SK-N-SH (cell line): ENCODE results near the gene MAGI3. TPM values are rescaled to one million over a fixed set of nuclear protein-coding genes. Genes with fewer than 3 reads are reported as not detected.

Experiments used
- CTCF ChIA-PET: fragments of 300-600, 350-600 bp; formaldehyde crosslinking; extraction: SDS; loops from one replicate; lab custom pipeline; 2021; lab: Yijun Ruan, JAX
- POLR2A ChIA-PET: fragments of 350-600 bp; sonication (Branson Sonifier 250); formaldehyde crosslinking; extraction: SDS; loops from one replicate; lab custom pipeline; 2020; ENCODE audit warnings: antibody characterized with exemption, inconsistent platforms; lab: Yijun Ruan, JAX
- DNase-seq: peaks from one replicate; pipeline ENCODE4 v3.0.0; 2012
- H2AFZ ChIP-seq: fragments of 200-600 bp; sonication (generic); 2 replicates; pipeline ENCODE4 v1.8.1; 2016; ENCODE audit warnings: antibody characterized with exemption, mild to moderate bottlenecking, low read depth
- H3F3A ChIP-seq: fragments of 200-600 bp; sonication (generic); replicated peaks from 2 replicates; pipeline ENCODE3; 2016; ENCODE audit warnings: antibody characterized with exemption, mild to moderate bottlenecking; ENCODE audit not compliant: insufficient read depth
- H3K27ac ChIP-seq, 2 experiments: fragments of 200-500 bp in 1 of 2; fragments of 200-600 bp in 1 of 2; sonication (Bioruptor generic) in 1 of 2; sonication (generic), shearing (Covaris generic) in 1 of 2; 2 replicates each; pipeline versions ENCODE4 v1.5.1 to v1.6.1; 2014 to 2016; ENCODE audit warnings: low read depth in 2 of 2, inconsistent platforms in 1 of 2, low read length in 1 of 2, mild to moderate bottlenecking in 1 of 2, mixed read lengths in 1 of 2
- H3K27me3 ChIP-seq: fragments of 200-600 bp; sonication (generic), shearing (Covaris generic); 2 replicates; pipeline ENCODE4 v1.6.1; 2016; ENCODE audit warnings: mixed run types; ENCODE audit not compliant: insufficient read depth
- H3K36me3 ChIP-seq, 2 experiments: fragments of 200-500 bp in 1 of 2; fragments of 200-600 bp in 1 of 2; sonication (Bioruptor generic) in 1 of 2; sonication (generic) in 1 of 2; replicated peaks in 1 of 2; 2 replicates each; pipeline versions ENCODE3 to v1.5.1; 2014 to 2016; ENCODE audit warnings: low read length in 1 of 2, mild to moderate bottlenecking in 1 of 2; ENCODE audit not compliant: insufficient read depth in 2 of 2, control insufficient read depth in 1 of 2
- H3K4me1 ChIP-seq, 2 experiments: fragments of 200-500 bp in 1 of 2; fragments of 200-600 bp in 1 of 2; sonication (Bioruptor generic) in 1 of 2; sonication (generic), shearing (Covaris generic) in 1 of 2; 2 replicates each; pipeline versions ENCODE4 v1.5.1 to v1.6.1; 2014 to 2016; ENCODE audit warnings: low read depth in 1 of 2, low read length in 1 of 2, mixed run types in 1 of 2; ENCODE audit not compliant: insufficient read depth in 2 of 2, control insufficient read depth in 1 of 2
- H3K4me2 ChIP-seq: fragments of 200-600 bp; sonication (generic), shearing (Covaris generic); 2 replicates; pipeline ENCODE4 v1.6.1; 2017; ENCODE audit warnings: mixed run types
- H3K4me3 ChIP-seq, 2 experiments: fragments of 200-500 bp in 1 of 2; fragments of 200-600 bp in 1 of 2; sonication (Bioruptor generic) in 1 of 2; sonication (generic), shearing (Covaris generic) in 1 of 2; 2 replicates each; pipeline versions ENCODE4 v1.5.1 to v1.8.1; 2014 to 2016; ENCODE audit warnings: low read depth in 2 of 2, inconsistent platforms in 1 of 2, low read length in 1 of 2, mild to moderate bottlenecking in 1 of 2, mixed read lengths in 1 of 2, moderate library complexity in 1 of 2
- H3K79me2 ChIP-seq: fragments of 200-600 bp; sonication (generic); 2 replicates; pipeline ENCODE4 v1.8.1; 2017; ENCODE audit warnings: mild to moderate bottlenecking; ENCODE audit not compliant: insufficient read depth
- H3K9ac ChIP-seq: fragments of 200-600 bp; sonication (generic); 2 replicates; pipeline ENCODE4 v1.6.1; 2017; ENCODE audit warnings: mixed run types
- H3K9me2 ChIP-seq: fragments of 200-600 bp; sonication (generic); 2 replicates; pipeline ENCODE4 v1.6.1; 2017; ENCODE audit warnings: mixed run types
- H3K9me3 ChIP-seq: fragments of 200-600 bp; sonication (generic); 2 replicates; pipeline ENCODE4 v1.6.1; 2017; ENCODE audit warnings: mixed run types, mild to moderate bottlenecking, moderate library complexity
- H4K20me1 ChIP-seq: fragments of 200-600 bp; sonication (generic); 2 replicates; pipeline ENCODE4 v1.6.1; 2017; ENCODE audit warnings: mild to moderate bottlenecking, mixed run types; ENCODE audit not compliant: insufficient read depth
- ELF1 ChIP-seq: IDR thresholded peaks from 2 replicates; pipeline ENCODE4 v1.4.0; 2012
- EP300 ChIP-seq, 2 experiments: IDR thresholded peaks; 2 replicates each; pipeline versions ENCODE4 v1.4.0 to v1.6.1; 2012; ENCODE audit warnings: borderline replicate concordance in 1 of 2, low read depth in 1 of 2, low read length in 1 of 2
- FOXM1 ChIP-seq: IDR thresholded peaks from 2 replicates; pipeline ENCODE4 v1.4.0; 2012; ENCODE audit warnings: low read depth, mild to moderate bottlenecking
- GABPA ChIP-seq: IDR thresholded peaks from 2 replicates; pipeline ENCODE4 v1.4.0; 2012; ENCODE audit warnings: low read depth, mild to moderate bottlenecking
- MXI1 ChIP-seq: IDR thresholded peaks from 2 replicates; pipeline ENCODE4 v1.6.1; 2012; ENCODE audit warnings: mild to moderate bottlenecking, low read depth, low read length, improper control_type of control experiment
- POLR2AphosphoS5 ChIP-seq: IDR thresholded peaks from 2 replicates; pipeline ENCODE4 v1.6.1; 2012; ENCODE audit warnings: low read depth, low read length
- RCOR1 ChIP-seq: fragments of 150-350 bp; IDR thresholded peaks from 2 replicates; pipeline ENCODE4 v1.6.1; 2017; ENCODE audit warnings: antibody characterized with exemption, low read length
- RFX5 ChIP-seq: IDR thresholded peaks from 2 replicates; pipeline ENCODE4 v1.6.1; 2012; ENCODE audit warnings: mild to moderate bottlenecking, improper control_type of control experiment, low read length
- RXRA ChIP-seq: IDR thresholded peaks from 2 replicates; pipeline ENCODE4 v1.4.0; 2012; ENCODE audit warnings: low read depth, mild to moderate bottlenecking, borderline replicate concordance
- TCF12 ChIP-seq: IDR thresholded peaks from 2 replicates; pipeline ENCODE4 v1.4.0; 2012
- TEAD4 ChIP-seq: IDR thresholded peaks from 2 replicates; pipeline ENCODE4 v1.4.0; 2012; ENCODE audit warnings: mild to moderate bottlenecking, borderline replicate concordance; ENCODE audit not compliant: insufficient read depth
- WGBS: methylation state at CpG from one replicate; pipeline ENCODE4 v1.1.6; 2017; ENCODE audit warnings: low lambda C conversion rate; 5-methylcytosine and 5-hydroxymethylcytosine counted together
- polyA plus RNA-seq, 3 experiments: library from polyadenylated mRNA; depleted of rRNA; stranded (reverse); fragments of >200 nt; gene quantifications; 2 replicates each; pipeline ENCODE4 v1.2.3, GENCODE V29; 2012
- TF ChIP-seq, protein P1 (sequence below): IDR thresholded peaks from 2 replicates; pipeline ENCODE4 v1.4.0; 2012; ENCODE audit warnings: low read depth, borderline replicate concordance
- TF ChIP-seq, protein P2 (sequence below): IDR thresholded peaks from 2 replicates; pipeline ENCODE4; 2012

The MAGI3 gene
- polyA plus RNA-seq, 1 of the 3 experiments (the other 2 are of a cell fraction) = 2.9 TPM

DNA sequence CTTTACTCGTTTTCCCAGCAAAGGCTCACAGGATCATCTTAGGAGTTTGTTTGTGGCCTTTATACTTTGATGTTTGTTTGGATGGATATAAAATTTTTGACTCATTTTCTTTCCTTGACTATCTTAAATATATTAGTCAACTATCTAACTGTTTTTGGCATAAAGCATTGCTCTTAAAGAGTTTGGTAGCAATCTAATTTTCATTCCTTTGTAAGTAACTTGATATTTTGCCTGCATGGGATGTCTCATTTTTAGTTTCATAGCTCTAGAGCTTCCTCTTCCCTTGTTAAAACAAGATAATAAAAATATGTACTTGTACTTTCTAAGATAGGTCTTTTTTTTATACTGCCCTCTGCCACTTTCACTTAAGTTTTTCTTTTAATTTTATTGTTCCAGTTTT, 161.9 kb downstream of the MAGI3 start:
- Histone ChIP-seq H3K9me2 (no peaks in the 10 kb centered on the region), H3K4me2 (peak overlapping the region; percentile 13; the same call in 1 of the 2 replicates), H3K27me3 (no peaks in the 10 kb centered on the region), H4K20me1 (no peaks in the 10 kb centered on the region), H3K9ac (peak overlapping the region; percentile 2; the same call in 1 of the 2 replicates), H3K79me2 (peaks cover 12% of the 10 kb centered on the region), H3K4me3 (no peak overlapping the region), H3K36me3 (peaks cover 9 to 19% of the 10 kb centered on the region in 2 experiments), H3K4me1 (peaks cover 0 to 19% of the 10 kb centered on the region in 2 experiments; a peak in 2 of 4 replicates), H3K27ac (peak overlapping the region; percentile 56 to 70; a peak in 3 of 4 replicates), H2AFZ (no peak overlapping the region; the same call in 1 of the 2 replicates), H3K9me3 (no peaks in the 10 kb centered on the region), H3F3A (peaks cover 16% of the 10 kb centered on the region)
- no peak for DNase-seq
- 63% methylated on average over 1 of the region's 1 CpG for WGBS
- CTCF ChIA-PET = interaction anchor here (1.2 kb wide), 1 partner anchor 9 kb away, joined by 6 read pairs; no protein-coding TSS in a partner anchor
- TF ChIP-seq RXRA = no peak
- 0 out of 2 replicates have a peak, but pooled peaks have one; percentile 13 for TF ChIP-seq TCF12
- TF ChIP-seq, all 33 proteins: peak for 1
- POLR2A ChIA-PET = no interaction called here

GRCh38 chr1:113557187-113557586, 166.9 kb downstream of the MAGI3 start:
- H3K4me1 ChIP-seq = peaks cover 0 to 5% of the 10 kb centered on the region in 2 experiments; a peak in 1 of 4 replicates
- H3K27ac ChIP-seq = no peak overlapping the region
- no peaks in the 10 kb centered on the region for H3K9me2 ChIP-seq
- peaks cover 1 to 27% of the 10 kb centered on the region in 2 experiments for H3K36me3 ChIP-seq
- TF ChIP-seq FOXM1 (no peak), MXI1 (no peak), TEAD4 (no peak), RCOR1 (no peak), EP300 (IDR thresholded peaks at IDR 0.05; ENCODE audit: borderline replicate concordance in 1 of 2, low read depth in 1 of 2, low read length in 1 of 2) (no peak), POLR2AphosphoS5 (no peak), GABPA (no peak), ELF1 (no peak), RFX5 (no peak)
- TF ChIP-seq, protein P1, sequence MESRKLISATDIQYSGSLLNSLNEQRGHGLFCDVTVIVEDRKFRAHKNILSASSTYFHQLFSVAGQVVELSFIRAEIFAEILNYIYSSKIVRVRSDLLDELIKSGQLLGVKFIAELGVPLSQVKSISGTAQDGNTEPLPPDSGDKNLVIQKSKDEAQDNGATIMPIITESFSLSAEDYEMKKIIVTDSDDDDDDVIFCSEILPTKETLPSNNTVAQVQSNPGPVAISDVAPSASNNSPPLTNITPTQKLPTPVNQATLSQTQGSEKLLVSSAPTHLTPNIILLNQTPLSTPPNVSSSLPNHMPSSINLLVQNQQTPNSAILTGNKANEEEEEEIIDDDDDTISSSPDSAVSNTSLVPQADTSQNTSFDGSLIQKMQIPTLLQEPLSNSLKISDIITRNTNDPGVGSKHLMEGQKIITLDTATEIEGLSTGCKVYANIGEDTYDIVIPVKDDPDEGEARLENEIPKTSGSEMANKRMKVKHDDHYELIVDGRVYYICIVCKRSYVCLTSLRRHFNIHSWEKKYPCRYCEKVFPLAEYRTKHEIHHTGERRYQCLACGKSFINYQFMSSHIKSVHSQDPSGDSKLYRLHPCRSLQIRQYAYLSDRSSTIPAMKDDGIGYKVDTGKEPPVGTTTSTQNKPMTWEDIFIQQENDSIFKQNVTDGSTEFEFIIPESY = no peak
- TF ChIP-seq, protein P2, sequence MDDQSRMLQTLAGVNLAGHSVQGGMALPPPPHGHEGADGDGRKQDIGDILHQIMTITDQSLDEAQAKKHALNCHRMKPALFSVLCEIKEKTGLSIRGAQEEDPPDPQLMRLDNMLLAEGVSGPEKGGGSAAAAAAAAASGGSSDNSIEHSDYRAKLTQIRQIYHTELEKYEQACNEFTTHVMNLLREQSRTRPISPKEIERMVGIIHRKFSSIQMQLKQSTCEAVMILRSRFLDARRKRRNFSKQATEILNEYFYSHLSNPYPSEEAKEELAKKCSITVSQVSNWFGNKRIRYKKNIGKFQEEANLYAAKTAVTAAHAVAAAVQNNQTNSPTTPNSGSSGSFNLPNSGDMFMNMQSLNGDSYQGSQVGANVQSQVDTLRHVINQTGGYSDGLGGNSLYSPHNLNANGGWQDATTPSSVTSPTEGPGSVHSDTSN = no peak
- H4K20me1 ChIP-seq = no peaks in the 10 kb centered on the region
- no CpG with 5 or more reads among the region's 2 CpGs for WGBS
- 0 out of 2 replicates have a peak, but pooled peaks cover 5% of the 10 kb centered on the region for H3K9me3 ChIP-seq
- H3F3A ChIP-seq = peaks cover 12% of the 10 kb centered on the region
- CTCF ChIA-PET = no interaction called here
- POLR2A ChIA-PET = no interaction called here
- H3K27me3 ChIP-seq = no peaks in the 10 kb centered on the region
- H3K9ac ChIP-seq = no peak overlapping the region
- H3K79me2 ChIP-seq = peaks cover 4% of the 10 kb centered on the region; the same call in 1 of the 2 replicates
- H2AFZ ChIP-seq = no peak overlapping the region
- DNase-seq = no peak
- no peak overlapping the region for H3K4me2 ChIP-seq
- no peak overlapping the region; a peak in 1 of 4 replicates for H3K4me3 ChIP-seq
